ENCODE measurements around the gene NFATC1.

NFATC1 gene

GRCh38 chr18:79538635-79539034 lies 142.9 kb downstream of the NFATC1 start:
- Histone ChIP-seq H3K27ac (ENCODE audit: low read depth, low read length) (no peak overlapping the region), H3K27me3 (ENCODE audit: control insufficient read depth, low read length) (no peaks in the 10 kb centered on the region), H3K79me2 (ENCODE audit: control insufficient read depth, low read length) (no peaks in the 10 kb centered on the region), H3K9me3 (ENCODE audit: control insufficient read depth, insufficient read depth, low read length) (no peaks in the 10 kb centered on the region), H3K4me2 (ENCODE audit: low read length) (no peak overlapping the region), H3K36me3 (ENCODE audit: control insufficient read depth, low read length) (no peaks in the 10 kb centered on the region), H3K4me3 (ENCODE audit: low read length) (no peak overlapping the region), H4K20me1 (ENCODE audit: control insufficient read depth, insufficient read depth, low read depth, low read length) (no peaks in the 10 kb centered on the region), H3K9me2 (replicated peaks; ENCODE audit: control insufficient read depth, low read length) (no peaks in the 10 kb centered on the region), H3K4me1 (ENCODE audit: control insufficient read depth, low read length) (no peaks in the 10 kb centered on the region), H3F3A (ENCODE audit: control insufficient read depth, insufficient read depth) (no peaks in the 10 kb centered on the region)
- TF ChIP-seq EZH2phosphoT487 (IDR thresholded peaks at IDR 0.05; ENCODE audit: borderline replicate concordance, low read length) (no peak), CTCF (IDR thresholded peaks at IDR 0.05; ENCODE audit: low read depth, low read length, poor library complexity, severe bottlenecking) (no peak)

DNA sequence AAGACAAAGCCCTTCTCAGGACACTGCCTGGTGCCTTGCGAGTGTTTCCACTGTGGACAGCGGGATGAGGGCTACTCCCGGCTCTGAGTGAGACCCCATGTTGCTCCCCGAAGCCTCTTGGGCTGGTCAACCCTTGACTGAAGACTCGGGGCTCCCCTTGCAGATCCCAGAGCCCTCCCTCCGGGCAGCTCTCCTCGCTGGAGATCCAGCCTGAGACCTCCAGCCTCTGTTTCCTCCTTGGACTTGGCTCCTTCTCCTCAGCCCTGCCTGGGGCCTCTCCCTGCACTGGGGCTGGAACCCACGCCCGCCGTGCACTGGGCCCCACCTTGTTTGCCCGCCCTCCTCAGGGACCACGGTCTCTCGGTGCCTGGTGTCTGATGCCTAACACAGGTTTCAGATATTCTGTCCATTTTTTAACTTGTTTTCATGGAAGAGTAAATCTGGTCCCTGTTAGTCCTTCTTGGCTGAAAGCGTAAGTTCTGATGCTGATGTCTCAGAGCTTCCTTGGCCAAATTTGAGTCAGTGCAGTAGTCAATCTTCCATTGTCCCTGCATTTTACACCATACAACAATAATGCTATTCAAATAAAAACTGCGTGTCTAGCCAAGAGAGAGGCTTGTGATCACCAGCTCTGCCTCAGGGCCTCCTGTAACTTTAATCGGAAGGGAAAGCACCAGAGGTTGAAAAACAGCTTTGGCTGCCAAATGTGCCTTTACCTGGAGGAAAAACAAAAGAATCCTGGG lies 144.6 kb downstream of the NFATC1 start:
- no peaks in the 10 kb centered on the region for H3K27me3 ChIP-seq (ENCODE audit: control insufficient read depth, low read length)

GRCh38 chr18:79540904-79541282 lies 145.2 kb downstream of the NFATC1 start:
- no peaks in the 10 kb centered on the region for H3K9me2 ChIP-seq (replicated peaks; ENCODE audit: control insufficient read depth, low read length)
- H3F3A ChIP-seq (ENCODE audit: control insufficient read depth, insufficient read depth), result no peaks in the 10 kb centered on the region
- no peak overlapping the region for H3K4me2 ChIP-seq (ENCODE audit: low read length)
- H3K27me3 ChIP-seq (ENCODE audit: control insufficient read depth, low read length), result no peaks in the 10 kb centered on the region
- no peaks in the 10 kb centered on the region for H3K79me2 ChIP-seq (ENCODE audit: control insufficient read depth, low read length)
- TF ChIP-seq CTCF (IDR thresholded peaks at IDR 0.05; ENCODE audit: low read depth, low read length, poor library complexity, severe bottlenecking), result no peak
- TF ChIP-seq EZH2phosphoT487 (IDR thresholded peaks at IDR 0.05; ENCODE audit: borderline replicate concordance, low read length), result no peak
- H3K4me1 ChIP-seq (ENCODE audit: control insufficient read depth, low read length), result no peaks in the 10 kb centered on the region
- H3K27ac ChIP-seq (ENCODE audit: low read depth, low read length), result no peak overlapping the region
- H3K36me3 ChIP-seq (ENCODE audit: control insufficient read depth, low read length), result no peaks in the 10 kb centered on the region
- H3K4me3 ChIP-seq (ENCODE audit: low read length), result no peak overlapping the region
- no peaks in the 10 kb centered on the region for H3K9me3 ChIP-seq (ENCODE audit: control insufficient read depth, insufficient read depth, low read length)
- no peaks in the 10 kb centered on the region for H4K20me1 ChIP-seq (ENCODE audit: control insufficient read depth, insufficient read depth, low read depth, low read length)

More for the DNA sequence above, 144.6 kb downstream of the NFATC1 start:
- Histone ChIP-seq H3K79me2 (ENCODE audit: control insufficient read depth, low read length) (no peaks in the 10 kb centered on the region), H3K4me3 (ENCODE audit: low read length) (no peak overlapping the region), H3F3A (ENCODE audit: control insufficient read depth, insufficient read depth) (no peaks in the 10 kb centered on the region), H3K9me3 (ENCODE audit: control insufficient read depth, insufficient read depth, low read length) (no peaks in the 10 kb centered on the region), H3K9me2 (replicated peaks; ENCODE audit: control insufficient read depth, low read length) (no peaks in the 10 kb centered on the region), H3K4me2 (ENCODE audit: low read length) (no peak overlapping the region), H3K36me3 (ENCODE audit: control insufficient read depth, low read length) (no peaks in the 10 kb centered on the region), H3K4me1 (ENCODE audit: control insufficient read depth, low read length) (no peaks in the 10 kb centered on the region), H3K27ac (ENCODE audit: low read depth, low read length) (no peak overlapping the region), H4K20me1 (ENCODE audit: control insufficient read depth, insufficient read depth, low read depth, low read length) (no peaks in the 10 kb centered on the region)
- TF ChIP-seq EZH2phosphoT487 (IDR thresholded peaks at IDR 0.05; ENCODE audit: borderline replicate concordance, low read length) (no peak), CTCF (IDR thresholded peaks at IDR 0.05; ENCODE audit: low read depth, low read length, poor library complexity, severe bottlenecking) (no peak)
